ENCODE results near the gene GRIA4.

- TF ChIP-seq CTCF (IDR thresholded peaks at IDR 0.05) (no peak), EP300 (IDR thresholded peaks at IDR 0.05) (no peak)
Measured at GRCh38 chr11:105720096-105720495, 110.2 kb downstream of the GRIA4 start.
